ENCODE results near the gene LAD1.

Gene LAD1

GRCh38 chr1:201414051-201414738, 15.1 kb upstream of the LAD1 start:
- no peak for DNase-seq

DNA sequence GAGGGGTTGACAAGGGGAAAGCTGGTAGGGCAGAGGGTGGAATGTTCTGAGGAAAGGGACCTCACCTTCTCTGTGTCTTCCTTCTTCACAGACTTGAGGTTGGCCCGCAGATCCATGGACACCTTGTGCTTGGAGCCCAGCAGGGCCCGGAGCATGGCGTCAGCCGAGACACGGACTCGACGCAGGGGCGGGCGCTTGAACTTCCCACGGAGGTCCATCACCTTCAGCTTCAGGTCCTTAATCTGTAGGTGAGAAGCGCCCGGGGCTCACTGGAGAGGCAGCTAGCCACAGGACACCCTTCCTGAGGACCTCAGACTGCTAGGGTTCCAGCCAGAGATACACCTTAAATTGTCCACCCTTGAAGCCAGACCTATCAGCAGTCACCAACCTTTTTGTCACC, 12.2 kb upstream of the LAD1 start:
- DNase-seq: no peak

- DNase-seq: no peak
Observed at GRCh38 chr1:201409440-201409839, 10.3 kb upstream of the LAD1 start.

DNA sequence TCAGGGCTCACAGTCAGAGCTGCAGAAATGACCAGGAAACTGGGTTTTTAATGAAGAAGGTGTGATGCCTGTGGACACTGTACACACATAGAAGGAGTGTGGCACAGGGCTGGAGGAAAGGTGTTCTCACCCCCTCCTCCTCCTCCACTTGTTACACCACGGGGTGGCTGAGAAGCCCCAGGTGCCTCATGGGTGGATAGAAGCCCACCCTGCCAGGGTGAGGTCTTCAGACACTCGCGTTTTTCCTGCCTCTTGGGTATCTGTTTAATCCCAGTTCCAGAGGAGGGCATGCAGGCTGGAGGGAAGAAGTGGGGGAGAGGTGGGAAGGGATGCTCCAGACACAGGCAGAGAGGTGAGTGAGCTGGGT, 9.7 kb upstream of the LAD1 start:
- no peak for DNase-seq

DNA sequence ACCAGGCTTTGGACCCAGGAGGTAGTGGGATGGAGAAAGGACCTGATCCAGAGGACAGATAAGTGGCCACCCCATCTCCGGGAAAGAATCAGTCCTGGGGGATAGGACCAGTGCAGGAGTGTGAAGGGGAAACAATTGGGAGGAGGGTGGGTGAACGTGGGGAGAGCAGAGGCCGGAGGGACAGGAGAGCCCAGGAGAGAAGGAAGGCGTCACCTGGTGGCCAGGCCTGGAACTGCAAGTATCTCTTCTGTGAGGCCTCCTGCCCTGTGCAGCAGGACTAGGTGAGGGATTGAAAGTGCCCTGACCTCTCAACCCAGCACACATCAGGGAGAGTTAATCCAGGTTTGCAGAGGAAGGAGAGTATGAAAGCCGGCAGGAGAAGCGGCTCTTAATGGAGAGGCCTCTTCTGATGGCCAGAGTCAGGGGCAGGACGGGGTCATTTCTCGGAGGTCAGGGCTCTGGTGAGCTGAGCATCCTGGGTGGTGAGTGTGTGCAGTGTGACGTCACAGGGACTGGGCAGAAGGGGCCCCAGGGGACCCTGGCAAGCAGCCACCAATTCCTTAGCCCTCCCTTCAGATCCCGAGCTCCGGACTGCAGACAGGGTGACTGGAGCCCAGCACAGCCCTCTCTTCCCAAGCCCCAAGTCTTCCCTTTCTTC, 9.2 kb upstream of the LAD1 start:
- peak; percentile 79 for DNase-seq

- no peak for DNase-seq
Observed at GRCh38 chr1:201406831-201407406, 7.8 kb upstream of the LAD1 start.

- DNase-seq: no peak
Observed at GRCh38 chr1:201405484-201405831, 6.3 kb upstream of the LAD1 start.

GRCh38 chr1:201404722-201405483, 5.8 kb upstream of the LAD1 start:
- DNase-seq: no peak

- DNase-seq: no peak
Observed at GRCh38 chr1:201404055-201404454, 4.9 kb upstream of the LAD1 start.

DNA sequence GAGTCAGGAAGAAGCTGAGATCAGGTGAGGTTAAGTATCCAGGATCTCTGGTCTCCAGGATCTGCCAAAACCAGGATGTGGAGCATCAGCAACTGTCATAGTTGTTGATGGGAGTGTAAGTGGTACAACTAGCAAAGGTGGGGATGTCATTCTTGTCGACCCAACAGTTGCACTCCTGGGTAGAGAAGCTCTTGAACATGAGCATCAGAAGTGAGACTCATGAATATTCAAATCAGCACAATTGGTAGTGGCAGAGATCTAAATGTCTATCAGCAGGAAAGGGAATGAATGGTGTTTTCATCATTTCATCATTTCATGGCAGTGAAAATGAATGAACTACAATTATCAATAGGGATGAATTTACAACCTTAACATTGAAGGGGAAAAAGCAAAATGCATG, 4.2 kb upstream of the LAD1 start:
- no peak for DNase-seq

- DNase-seq: no peak
Observed at GRCh38 chr1:201401700-201402099, 2.6 kb upstream of the LAD1 start.

DNA sequence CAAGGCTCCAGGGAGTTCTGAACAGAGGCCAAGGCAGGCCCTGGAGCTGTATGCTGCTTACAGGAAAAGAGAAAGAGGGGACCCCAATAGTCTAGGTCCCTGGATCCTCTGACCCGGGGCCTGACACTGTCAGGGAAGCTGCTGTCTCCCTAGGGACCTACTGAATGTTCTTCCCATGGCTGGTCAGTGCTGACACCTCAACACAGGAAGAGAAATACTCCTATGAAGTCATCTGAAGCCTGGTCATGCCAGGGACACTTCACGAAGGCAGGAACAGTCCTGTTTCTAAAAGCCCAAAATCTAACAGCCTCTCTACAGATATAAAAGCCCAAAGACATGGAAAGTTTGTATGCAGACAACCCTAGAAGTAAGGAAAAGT, 1.7 kb upstream of the LAD1 start:
- no peak for DNase-seq

DNA sequence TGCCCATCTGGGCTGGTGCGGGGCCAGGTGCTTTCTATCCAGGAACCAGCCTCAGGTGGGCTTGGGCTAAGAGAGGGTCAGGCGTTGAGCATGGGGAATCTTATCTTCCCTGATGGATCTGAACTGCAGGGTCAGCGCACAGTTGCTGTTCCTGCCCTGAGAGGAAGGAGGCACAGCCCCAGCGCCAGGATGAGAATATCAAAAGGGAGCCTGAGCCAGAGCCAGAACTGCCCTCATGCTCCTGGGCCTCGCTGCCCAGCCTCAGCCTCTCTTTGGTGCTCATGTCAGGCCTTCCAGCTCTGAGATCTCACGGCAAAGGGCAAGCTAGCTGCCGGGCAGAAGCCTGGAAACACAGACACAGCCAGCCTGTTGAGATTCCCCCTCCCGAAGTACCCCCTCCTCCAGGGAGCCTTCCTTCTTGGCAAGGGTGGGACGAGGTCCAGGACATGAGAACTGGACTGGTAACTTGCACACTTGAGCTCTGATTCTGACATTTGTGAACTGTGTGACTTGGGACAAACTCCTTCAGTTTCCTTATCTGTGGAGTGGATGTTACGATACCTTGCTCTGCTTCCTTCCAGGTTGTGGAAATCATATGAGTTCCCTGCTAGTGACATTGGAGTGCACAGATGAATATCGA, 1.2 kb upstream of the LAD1 start:
- DNase-seq: no peak

DNA sequence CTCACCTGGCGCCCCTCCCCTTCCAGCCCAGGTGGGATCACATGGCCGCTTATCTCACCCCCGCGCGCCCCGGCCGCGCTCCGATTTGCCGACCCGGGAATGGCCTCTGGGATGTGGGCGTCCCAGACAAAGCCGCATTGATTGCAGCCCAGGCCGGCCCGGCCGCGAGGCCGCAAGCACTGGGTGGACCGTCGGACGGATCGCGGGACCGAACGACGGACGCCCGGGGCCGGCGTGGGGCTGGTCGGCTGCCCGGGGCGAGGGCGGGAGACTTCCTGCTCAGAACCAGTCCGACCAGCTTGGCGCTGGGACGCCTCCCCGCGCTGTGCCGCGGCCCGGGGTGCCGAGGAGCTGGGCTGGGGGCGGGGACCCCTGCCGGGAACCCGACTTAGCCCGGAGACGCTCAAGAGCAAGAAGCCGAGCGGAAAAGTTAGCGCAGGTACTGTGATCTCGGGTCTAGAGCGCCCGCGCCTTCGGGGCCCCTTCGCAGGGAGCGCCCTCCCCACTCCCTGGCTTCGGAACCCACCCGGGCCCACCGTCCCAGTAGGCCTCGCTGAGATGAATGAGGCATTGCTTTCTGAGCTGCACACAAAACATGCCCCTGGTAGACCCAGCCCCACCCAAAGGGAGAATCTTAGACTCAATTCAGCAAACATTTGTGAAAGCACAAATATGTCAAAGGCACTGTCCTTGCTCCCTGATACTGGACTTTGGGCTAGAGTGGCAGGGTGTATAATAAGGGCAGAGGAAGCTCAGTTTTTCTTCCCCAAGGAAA, 415 bp upstream of the LAD1 start:
- no peak for DNase-seq

DNA sequence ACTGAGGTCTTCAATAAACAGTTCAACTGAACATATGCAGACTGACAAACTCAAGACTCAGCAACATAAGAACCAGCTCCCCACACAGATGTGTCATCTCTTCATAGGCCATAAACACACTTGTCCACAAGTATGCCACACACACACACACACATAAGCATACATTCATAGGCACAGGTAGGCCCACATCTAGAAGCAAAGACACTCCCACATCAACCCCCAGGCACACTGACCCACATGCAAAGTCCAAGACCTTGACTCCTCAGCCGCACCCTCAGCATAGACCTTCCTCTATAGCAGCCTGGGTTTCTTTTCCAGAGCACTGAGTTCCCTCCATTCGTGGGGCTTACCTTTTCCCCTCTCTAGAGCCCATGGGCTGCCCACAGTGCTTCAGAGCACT, 1.4 kb downstream of the LAD1 start:
- DNase-seq: no peak

DNA sequence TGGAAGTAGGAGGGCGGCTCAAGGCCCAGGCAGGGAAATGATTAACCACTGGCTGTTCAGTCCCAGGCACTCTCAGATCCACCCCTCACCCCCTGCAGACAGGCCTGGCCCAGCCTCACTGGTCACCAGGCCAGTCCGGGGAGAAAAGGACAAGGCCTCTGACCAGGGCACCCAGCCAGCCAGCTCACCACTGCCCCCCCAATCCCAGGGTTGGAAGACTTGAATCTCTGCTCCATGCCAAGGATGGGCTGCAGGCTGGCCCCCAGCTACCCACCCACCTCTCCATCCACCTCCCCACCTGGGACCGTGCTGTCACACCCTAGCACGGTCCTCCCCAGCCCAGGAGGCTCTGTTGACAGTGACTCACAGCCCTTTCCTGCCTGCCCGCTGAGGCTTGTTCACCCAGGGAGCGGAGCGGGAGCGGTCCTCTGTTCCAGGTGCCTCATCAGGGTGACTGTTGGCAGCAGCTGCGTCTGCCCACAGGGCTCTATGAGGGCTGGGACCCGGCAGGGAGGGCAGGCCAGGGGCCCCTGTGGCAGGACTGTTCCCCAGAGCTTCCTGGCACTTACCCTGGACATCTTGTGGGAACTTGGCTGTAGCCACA, 2.2 kb downstream of the LAD1 start:
- DNase-seq: no peak

DNA sequence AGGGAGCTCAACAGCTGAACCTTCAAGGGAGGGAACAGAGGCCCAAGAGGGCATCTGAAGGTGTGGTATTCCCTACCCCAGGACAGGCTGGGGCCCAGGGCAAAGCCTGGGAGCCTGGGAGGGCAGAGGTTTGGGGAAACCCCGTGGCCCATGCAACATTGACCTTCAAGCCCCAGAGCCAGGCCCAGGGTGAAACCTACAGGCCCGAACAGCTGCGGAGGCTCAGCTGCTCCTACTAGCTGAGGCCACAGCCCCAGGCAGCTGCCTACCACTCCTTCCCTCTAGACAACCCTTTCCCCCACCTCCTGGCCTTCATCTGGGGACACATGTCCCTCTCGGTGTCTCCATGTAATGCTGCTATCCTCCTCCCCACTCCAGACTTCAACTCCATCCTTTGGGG, 3.2 kb downstream of the LAD1 start:
- peak; percentile 64 for DNase-seq

DNA sequence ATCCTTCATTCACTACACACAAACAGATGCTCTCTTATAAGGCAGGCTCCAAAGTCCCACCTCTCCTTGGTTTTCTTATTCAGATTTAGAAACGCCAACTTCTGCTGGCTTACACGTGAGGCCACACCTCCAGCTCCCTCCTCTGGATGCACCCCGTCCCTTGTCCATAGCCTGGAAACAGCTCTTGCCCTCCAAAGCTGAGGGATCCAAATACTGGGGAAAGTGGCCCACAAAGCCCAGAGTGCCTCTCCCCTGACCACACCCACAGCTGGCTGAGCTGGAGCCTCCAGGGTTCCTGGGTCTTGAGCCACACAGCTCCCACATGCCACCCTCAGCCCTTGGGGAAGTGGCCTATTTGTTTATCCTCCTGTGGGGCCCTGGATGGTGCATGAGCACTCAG, 4.5 kb downstream of the LAD1 start:
- no peak for DNase-seq

DNA sequence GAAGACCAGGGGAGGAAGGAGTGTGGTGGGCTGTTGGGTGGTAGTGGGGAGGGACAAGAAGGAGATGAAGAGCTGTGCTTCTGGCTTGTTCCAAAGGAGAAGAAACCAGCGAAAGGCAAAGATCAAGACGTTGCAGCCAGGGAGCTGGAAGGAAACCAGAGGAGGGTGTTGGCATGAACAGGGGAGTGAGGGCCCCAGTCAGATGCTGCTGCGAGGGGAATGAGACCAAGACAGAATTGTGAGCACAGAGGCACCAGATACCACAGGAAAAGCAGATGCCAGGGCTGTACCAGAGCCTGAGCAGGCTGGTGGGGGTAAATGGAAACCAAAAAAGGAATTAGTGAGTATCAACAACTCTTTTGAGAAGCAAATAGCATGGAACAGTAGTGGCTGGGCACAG, 6.0 kb downstream of the LAD1 start:
- DNase-seq: no peak

- DNase-seq: no peak
Observed at GRCh38 chr1:201391651-201392511, 7.2 kb downstream of the LAD1 start.

DNA sequence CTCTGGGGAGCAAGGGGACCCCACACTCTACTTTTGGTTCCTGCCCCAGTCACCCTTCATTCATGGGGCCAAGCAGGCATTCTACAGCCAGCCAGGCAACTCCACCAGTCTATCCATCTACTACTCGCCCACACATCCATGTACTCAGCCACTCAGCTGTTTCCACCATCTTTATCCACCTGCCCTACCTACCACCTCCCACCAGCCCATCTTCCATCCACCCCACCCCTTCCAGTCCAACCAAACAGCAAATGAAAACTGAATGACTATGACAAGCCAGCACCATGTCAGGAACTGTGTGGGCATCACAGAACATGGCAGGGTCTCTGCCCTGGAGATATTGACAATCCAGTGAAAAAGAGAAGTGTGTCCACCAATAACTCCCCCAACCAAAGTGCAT, 7.9 kb downstream of the LAD1 start:
- no peak for DNase-seq
